HG03097 (cell line): ENCODE data around the gene MT1A.
"Not testable (repeated sequence)": the region's sequence is repeated elsewhere in the genome, so short reads cannot be mapped to it uniquely, and the experiment has no call there.

Source experiments
- ATAC-seq: cut with Tn5 transposase; IDR thresholded peaks from one replicate; pipeline ENCODE4 v1.9.1; 2021; ENCODE audit not compliant: unreplicated experiment, low FRiP score

The MT1A gene

GRCh38 chr16:56610017-56610608 lies 28.4 kb upstream of the MT1A start:
- no peak for ATAC-seq

GRCh38 chr16:56610609-56611111 lies 27.8 kb upstream of the MT1A start:
- ATAC-seq = no peak

- no peak for ATAC-seq
Measured at GRCh38 chr16:56611281-56611833, 27.1 kb upstream of the MT1A start.

- no peak for ATAC-seq
Measured at GRCh38 chr16:56613706-56614105, 24.8 kb upstream of the MT1A start.

- ATAC-seq = no peak
Measured at GRCh38 chr16:56614549-56614991, 23.9 kb upstream of the MT1A start.

- no peak for ATAC-seq
Measured at GRCh38 chr16:56615353-56615752, 23.1 kb upstream of the MT1A start.

GRCh38 chr16:56616608-56617211 lies 21.8 kb upstream of the MT1A start:
- ATAC-seq = no peak

GRCh38 chr16:56617212-56618085 lies 21.0 kb upstream of the MT1A start:
- no peak for ATAC-seq

GRCh38 chr16:56618138-56618537 lies 20.3 kb upstream of the MT1A start:
- no peak for ATAC-seq

- ATAC-seq = no peak
Measured at GRCh38 chr16:56620339-56620897, 18.0 kb upstream of the MT1A start.

GRCh38 chr16:56621665-56622445 lies 16.6 kb upstream of the MT1A start:
- ATAC-seq = not testable (repeated sequence)

GRCh38 chr16:56623184-56623583 lies 15.3 kb upstream of the MT1A start:
- not testable (repeated sequence) for ATAC-seq

GRCh38 chr16:56623637-56624036 lies 14.8 kb upstream of the MT1A start:
- no peak for ATAC-seq

GRCh38 chr16:56625140-56625942 lies 13.1 kb upstream of the MT1A start, which contains the start of gene MT1E:
Gene MT1E, plus strand, starts transcription at chr16:56625781. Its CDS starts 71 bp downstream, at chr16:56625852.
- peak; percentile 49 for ATAC-seq

- ATAC-seq = no peak
Measured at GRCh38 chr16:56625943-56626654, 12.4 kb upstream of the MT1A start.

GRCh38 chr16:56626685-56627084 lies 11.8 kb upstream of the MT1A start:
- ATAC-seq = no peak

GRCh38 chr16:56628486-56629350 lies 9.7 kb upstream of the MT1A start:
- no peak for ATAC-seq

GRCh38 chr16:56629531-56629930 lies 8.9 kb upstream of the MT1A start:
- ATAC-seq = no peak
